Inflammatory macrophage treated with lipopolysaccharide for 4 hours (primary cell): ENCODE data around the gene KPNA1.
"Not testable (repeated sequence)": the region's sequence is repeated elsewhere in the genome, so short reads cannot be mapped to it uniquely, and the experiment has no call there.

Experiments used
- DNase-seq: peaks from one replicate; pipeline ENCODE4 v3.0.0-alpha.2; 2020

KPNA1 gene

DNA sequence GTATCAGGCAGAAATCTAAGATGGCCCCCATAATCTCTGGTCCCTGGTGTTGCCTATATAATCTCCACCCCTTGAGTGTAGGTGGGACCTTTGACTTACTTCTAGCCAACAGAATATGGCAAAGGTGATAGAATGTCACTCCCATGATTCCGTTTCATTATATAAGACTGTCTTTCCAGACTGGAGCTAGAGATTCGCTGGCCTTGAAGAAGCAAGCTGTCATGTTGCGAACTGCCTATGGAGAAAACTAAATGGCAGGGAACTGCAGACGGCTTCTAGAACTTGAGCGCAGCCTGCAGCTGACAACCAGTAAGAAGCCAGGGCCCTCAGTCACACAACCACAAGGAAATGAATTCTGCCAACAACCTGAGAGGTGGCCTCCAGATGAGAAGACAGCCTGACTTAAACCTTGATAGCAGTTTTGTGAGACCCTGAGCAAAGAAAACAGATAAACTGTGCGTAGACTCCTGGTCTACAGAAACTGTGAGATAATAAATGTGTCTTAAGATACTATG, 2.2 kb upstream of the KPNA1 start:
- no peak for DNase-seq

DNA sequence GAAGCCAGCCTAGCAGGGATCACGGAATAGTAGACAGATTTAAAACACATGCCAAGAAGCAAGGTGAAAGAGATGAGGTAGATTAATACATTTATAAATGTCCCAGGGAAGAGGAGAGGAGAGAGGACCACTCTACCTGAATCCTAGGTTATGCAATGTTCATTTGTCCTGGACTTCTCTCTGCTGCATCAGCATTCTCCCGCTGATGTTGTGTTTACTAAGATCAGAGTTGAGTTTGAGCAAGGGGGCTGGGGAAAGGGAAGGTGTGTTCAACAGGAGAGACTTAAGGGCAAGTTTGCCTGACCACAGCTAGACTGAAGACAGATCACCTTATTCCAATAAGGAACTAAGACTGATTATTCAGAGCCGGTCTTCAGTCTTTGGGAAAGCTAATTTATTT, 1.1 kb upstream of the KPNA1 start:
- DNase-seq, result no peak

GRCh38 chr3:122515020-122515468, 305 bp upstream of the KPNA1 start:
- DNase-seq, result no peak

DNA sequence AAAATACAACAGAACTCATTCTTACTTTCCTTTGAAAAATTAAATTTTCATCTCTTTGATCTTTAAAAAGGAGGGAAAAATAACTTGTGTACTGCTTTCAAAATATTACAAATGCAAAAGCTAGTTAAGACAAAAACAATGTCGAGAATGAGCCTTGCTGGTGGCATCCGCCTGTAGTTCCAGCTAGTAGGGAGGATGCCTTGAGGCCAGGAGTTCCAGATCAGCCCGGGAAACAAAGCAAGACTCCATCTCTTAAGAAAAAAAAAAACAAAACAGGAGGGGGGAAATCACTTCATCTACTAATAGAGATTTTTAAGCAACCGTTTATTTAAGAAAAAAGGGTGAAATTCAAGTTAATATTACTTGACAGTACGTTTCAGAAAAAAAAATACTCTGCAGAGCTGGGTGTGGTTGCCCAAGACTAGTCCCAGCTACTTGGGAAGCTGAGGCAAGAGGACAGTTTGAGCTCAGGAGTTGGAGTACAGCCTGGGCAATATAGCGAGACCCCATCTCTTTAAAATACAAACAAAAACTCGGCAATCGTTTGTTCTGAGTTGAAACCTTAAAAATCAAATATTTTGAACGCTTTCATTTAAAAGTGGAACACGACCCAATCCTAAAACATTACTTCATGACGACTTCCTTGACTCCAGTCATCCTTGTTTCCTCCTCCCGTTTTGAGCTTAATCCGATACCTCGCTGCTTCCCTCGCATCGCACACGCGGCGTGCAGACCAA, 1.2 kb downstream of the KPNA1 start:
- DNase-seq, result no peak

- no peak for DNase-seq
Observed at GRCh38 chr3:122512284-122512683, 2.5 kb downstream of the KPNA1 start.

DNA sequence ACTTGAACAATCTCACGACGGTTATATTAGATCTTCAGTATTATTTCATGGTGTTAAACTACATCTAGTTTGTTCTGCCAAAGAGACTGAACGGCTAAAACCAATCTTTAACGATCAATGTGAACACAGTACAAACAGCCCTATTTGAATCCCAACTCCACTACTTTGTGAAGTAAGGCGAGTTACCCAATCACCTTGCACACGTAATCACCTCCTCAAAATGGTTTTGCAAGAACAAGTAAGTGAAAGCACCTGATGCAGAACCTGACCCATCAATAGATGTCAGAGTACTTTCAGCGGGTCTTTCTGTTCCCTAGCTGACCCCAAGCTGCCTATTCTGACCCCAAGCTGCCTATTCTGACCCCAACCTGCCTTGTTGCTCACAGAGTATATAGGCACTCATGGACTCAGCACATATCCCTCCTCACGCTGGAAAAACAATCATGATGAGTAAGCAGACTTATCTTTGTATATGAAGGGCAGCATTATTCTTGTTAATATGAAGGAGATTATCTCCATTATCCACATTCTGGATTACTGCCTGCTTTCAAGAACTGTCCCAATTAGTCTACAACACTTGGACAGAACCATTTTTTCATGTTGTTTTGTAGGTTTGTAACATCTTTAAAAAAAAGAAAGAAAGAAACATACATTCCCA, 3.7 kb downstream of the KPNA1 start:
- peak; percentile 12 for DNase-seq

GRCh38 chr3:122508944-122509343, 5.8 kb downstream of the KPNA1 start:
- DNase-seq, result not testable (repeated sequence)

DNA sequence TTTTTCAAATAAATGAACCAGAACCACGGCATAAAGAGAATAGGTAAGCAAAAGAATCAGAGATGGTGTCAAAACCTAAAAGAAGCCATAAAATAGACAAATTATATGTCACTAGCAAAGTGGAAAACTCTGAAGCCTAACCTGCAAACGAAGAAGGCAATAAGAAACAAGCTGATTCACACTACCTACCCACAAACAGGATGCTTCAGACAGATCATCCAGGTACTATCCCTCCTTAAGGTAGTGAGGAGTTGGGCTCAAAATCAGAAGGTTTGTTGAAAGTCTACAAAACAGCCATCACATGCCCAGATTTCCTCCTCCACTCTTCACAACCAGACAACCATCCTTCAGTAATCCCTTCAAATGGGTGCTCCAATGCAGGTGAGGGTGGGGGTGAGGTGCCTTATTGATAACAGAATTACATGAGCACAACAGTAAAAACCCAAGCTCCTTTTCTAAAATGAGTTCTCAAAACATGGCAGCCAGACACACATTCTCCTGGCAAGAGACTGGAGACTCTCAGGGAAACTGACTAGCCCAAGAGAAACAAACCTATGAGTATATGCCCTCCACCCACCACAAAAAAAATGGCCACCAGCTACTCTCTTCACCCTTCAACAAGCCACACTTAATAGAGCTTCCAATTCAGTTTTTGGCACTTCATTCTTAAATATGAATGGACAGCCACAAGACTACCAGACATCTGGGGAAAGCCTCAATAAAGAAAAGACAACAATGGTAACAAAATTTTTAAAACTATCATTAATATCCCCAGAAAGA, 6.4 kb downstream of the KPNA1 start:
- DNase-seq, result no peak

DNA sequence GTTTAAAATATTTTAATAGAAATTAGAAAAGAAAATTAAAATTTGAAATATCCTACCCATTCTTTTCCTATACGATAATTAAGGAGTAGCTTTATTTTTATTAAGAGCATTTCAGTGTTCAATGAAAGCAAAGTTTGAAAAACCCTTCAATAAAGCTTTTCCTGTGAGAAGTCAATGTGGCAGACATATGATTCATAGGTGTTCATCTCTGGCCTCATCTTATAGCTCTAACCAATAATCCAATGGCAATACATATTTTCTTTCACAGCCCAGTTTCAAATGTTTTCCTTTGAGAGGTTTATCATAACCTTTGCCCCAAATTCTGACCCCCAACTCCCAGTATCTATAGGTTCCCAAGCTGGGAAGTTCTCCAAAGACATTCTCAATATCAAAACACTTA, 8.3 kb downstream of the KPNA1 start:
- DNase-seq, result no peak

DNA sequence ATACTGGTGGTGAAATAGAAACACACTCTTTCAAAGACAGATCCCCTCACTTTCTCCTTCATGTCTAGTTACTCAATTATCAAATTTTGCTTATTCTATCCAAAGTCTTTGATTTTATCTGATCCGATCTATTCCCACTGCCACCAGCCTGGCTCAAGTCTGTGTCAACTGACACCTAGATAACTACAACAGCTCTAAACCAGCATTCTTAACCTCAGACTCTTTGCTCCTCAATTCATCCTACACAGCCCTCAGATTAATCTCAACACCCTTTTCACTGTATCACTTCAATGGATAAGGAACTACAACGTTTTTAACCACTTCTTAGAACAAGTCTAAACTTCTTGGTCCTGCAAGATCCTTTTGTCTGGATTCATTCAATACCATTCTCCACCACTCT, 9.1 kb downstream of the KPNA1 start:
- DNase-seq, result no peak

GRCh38 chr3:122502941-122503340, 11.8 kb downstream of the KPNA1 start:
- DNase-seq, result peak; percentile 59

GRCh38 chr3:122502139-122502538, 12.6 kb downstream of the KPNA1 start:
- DNase-seq, result no peak

GRCh38 chr3:122500964-122501363, 13.8 kb downstream of the KPNA1 start:
- DNase-seq, result not testable (repeated sequence)

DNA sequence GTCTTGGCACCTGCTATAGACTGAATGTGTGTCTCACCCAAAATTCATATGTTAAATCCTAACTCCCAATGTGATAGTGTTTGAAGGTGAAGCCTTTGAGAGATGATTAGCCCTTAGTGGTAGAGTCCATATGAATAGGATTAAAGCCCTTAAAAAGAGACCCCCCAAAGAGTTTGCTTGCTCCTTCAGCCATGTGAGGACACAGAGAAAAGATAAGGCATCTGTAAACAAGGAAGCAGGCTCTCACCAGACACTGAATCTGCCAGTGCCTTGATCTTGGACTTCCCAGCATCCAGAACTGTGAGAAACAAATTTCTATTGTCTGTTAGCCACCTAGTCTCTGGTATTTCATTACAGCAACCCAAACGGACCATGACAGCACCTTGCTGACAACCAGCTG, 16.6 kb downstream of the KPNA1 start:
- no peak for DNase-seq

DNA sequence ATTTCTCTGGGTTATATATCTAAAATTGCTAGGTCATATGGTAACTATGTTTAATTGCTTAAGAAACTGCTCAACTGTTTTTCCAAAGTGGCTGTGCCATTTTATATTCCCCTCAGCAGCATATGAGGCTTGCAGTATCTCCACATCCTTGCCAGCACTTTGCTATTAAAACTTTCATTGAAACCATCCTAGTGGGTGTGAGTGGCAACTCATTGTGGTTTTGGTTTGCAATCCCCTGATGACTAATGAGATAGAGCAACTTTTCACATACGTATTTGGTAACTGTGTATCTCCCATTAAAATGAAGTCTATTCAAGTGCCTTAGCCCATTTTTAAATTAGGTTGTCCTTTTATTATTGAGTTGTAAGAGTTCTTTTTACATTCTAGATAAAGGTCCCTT, 17.3 kb downstream of the KPNA1 start:
- DNase-seq, result peak; percentile 92

DNA sequence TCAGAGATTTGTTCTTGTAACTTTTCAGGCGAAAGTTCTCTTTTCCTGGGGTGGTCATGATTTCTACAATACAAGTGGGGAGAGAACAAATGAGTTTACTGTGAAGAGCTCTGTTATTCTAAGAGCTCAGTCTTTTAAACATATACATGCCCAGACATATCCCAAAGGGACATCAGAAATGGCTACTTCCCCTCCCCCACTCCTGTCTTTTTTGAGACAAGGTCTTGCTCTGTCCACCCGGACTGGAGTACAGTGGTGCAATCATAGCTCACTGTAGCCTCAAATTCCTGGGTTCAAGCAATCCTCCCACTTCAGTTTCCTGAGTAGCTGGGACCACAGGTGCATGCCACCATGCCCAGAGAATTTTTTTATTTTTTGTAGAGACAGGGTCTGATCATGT, 18.2 kb downstream of the KPNA1 start:
- DNase-seq, result no peak

DNA sequence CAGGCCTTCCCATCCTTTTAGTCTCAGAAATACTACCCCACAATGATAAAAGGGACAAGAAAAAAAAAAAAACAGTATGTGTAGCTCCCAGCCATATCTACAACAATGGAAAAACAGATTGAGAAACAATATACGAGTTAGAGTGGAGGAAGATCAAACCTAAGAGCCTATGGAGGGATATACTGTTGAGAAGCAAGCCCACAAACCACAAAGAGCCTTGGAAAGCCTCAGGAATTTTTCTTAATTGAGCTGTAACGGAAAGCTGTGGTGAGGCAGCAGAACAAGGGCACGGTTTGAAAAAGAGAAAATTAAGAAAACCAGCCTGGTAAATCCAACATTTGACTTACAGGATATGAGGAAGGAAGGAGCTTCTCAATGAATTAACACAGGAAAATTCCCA, 21.4 kb downstream of the KPNA1 start:
- DNase-seq, result no peak

GRCh38 chr3:122488262-122488973, 26.3 kb downstream of the KPNA1 start:
- DNase-seq, result no peak

DNA sequence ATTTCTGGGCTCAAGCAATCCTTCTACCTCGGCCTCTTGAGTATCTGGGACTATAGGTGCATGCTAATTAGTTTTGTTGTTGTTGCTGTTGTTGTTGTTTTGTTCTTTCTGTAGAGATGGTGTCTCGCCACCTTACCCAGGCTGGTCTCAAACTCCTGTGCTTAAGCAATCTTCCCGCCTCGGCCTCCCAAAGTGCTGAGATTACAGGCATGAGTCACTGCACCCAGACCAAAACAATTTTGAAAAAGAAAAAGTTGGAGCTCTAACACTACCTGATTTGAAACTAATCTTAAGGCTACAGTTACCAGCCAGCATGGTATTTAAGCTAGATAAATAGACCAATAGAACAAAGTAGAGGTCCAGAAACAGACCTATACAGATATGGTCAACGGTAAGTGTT, 29.8 kb downstream of the KPNA1 start:
- no peak for DNase-seq

GRCh38 chr3:122481390-122481789, 33.3 kb downstream of the KPNA1 start:
- DNase-seq, result no peak

GRCh38 chr3:122476532-122476931, 38.2 kb downstream of the KPNA1 start:
- DNase-seq, result no peak

DNA sequence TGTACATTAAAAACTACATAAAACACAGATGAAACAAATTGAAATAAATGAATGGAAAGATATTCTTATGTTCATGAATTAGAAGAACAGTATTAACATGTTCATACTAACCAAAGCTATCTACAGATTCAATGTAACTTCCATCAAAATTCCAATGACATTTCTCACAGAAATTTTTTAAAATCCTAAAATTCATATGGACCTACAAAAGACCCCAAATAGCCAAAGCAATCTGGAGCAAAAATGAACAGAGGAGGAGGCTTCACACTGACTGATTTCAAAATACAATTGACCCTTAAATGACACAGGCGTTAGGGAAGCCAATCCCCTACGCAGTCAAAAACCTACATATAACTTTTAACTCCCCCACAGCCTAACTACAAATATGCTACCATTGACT, 39.4 kb downstream of the KPNA1 start:
- DNase-seq, result no peak

GRCh38 chr3:122469659-122470058, 45.1 kb downstream of the KPNA1 start:
- DNase-seq, result no peak
